G401 (cell line): Measurements from ENCODE around the gene TMX2. TPM values are rescaled to one million over a fixed set of nuclear protein-coding genes. Genes with fewer than 3 reads are reported as not detected.

Experiments used
- DNase-seq: peaks from one replicate; pipeline ENCODE4 v3.0.0-alpha.2; 2015; ENCODE audit warnings: low spot score
- in situ Hi-C: cut with HindIII; loops from 2 replicates; pipeline ENCODE4 v1.10.0; 2016; ENCODE audit warnings: low sequenced_read_pairs, mixed read lengths
- total RNA-seq: library from RNA; depleted of rRNA; stranded (reverse); fragments of >200 nt; shearing (Covaris generic); gene quantifications from 2 replicates; pipeline ENCODE4 v1.2.3, GENCODE V29; 2014

The TMX2 gene
- total RNA-seq, 1 experiment from 2014 or later: 145 TPM

GRCh38 chr11:57762235-57762861, 50.0 kb downstream of the TMX2 start:
- peak; percentile 48 for DNase-seq
- in situ Hi-C loops: no loop called here

DNA sequence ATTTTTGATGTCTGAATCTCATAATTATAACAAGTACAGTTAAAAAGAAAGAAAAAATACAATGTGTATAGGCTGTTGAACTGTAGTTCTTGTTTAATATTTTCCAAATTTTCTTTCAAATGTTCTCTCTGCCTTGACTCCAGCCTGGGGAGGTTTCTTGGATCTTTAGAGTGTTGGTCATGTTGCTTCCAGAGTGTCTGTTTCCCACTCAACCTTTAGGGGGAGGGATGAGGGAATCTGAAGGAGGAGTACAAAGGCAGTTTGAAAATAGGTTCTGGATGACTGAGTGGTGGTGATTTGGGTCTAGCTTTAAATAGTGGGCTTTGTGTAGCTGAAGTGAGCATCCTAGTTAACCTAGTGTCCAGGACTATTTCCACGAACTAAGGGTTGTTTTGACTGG, 51.2 kb downstream of the TMX2 start:
- in situ Hi-C loops: no loop called here
- DNase-seq: peak; percentile 77

GRCh38 chr11:57764021-57764420, 51.6 kb downstream of the TMX2 start:
- in situ Hi-C loops: no loop called here
- no peak for DNase-seq

- in situ Hi-C loops: no loop called here
- DNase-seq: no peak
These were observed 52.2 kb downstream of the TMX2 start for GRCh38 chr11:57764566-57764965.

DNA sequence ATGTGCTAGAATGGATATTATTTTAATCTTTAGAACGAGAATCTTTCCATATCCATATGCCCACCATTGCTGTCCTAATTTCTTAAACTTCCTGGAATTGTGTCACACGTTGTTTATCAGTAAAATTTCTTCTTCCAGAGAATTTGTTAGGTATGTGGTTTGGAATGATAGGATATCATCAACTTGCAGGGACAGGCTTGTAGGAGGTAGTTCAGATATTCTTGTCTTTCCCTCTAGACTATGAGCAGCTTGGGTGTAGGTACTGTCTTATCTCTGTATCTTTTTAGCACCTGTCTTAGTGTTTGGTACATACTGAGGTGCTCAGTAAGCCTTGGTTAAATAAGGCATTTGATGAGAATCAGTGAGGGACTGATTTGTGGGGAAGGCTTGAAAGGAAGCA, 52.6 kb downstream of the TMX2 start:
- no peak for DNase-seq
- in situ Hi-C loops: no loop called here

DNA sequence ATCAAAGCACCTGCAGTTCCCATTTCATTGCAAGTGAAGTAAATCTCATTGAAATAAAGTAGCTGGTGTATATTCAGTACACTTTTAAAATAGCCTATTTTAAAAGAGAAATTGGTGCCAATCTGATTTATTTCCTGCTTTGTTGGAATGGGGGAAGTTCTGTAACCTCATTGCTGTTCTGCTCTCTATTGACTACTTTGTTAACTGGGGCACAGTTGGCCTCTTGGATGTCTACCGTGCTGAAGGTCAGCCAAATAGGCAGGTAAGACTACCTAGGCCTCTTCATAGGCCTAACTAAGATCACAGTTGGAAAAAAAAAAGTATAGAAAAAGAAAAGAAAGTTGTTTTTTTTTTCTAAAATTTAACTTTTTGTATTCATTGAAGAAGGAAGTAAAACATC, 58.4 kb downstream of the TMX2 start:
- DNase-seq: no peak
- in situ Hi-C loops: no loop called here

GRCh38 chr11:57771365-57771764, 59.0 kb downstream of the TMX2 start:
- DNase-seq: no peak
- in situ Hi-C loops: no loop called here

DNA sequence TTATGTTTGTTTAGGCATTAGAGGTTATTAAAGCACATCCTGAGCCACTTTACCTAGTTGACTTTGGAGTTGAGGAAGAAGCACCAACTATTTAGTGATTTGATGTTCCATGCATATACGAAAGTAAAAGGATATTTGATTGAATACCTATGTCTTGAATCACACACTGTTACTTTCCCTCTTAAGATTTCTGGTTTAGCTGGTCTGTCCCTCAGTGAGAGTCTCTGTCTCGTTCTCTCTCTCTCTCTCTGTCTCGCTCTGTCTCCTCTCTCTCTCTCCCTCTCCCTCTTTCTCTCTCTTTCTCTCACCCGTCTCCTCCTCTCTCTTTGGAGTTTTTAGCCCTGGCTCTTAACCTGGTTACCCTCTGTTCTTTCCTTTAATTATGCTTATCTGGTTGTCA, 60.2 kb downstream of the TMX2 start:
- in situ Hi-C loops: no loop called here
- no peak for DNase-seq

GRCh38 chr11:57773026-57773598, 60.7 kb downstream of the TMX2 start:
- DNase-seq: no peak

GRCh38 chr11:57775491-57775890, 63.1 kb downstream of the TMX2 start:
- in situ Hi-C loops: no loop called here
- DNase-seq: no peak

More at GRCh38 chr11:57773026-57773598, 60.7 kb downstream of the TMX2 start:
- in situ Hi-C loops: no loop called here

GRCh38 chr11:57776031-57776521, 63.7 kb downstream of the TMX2 start:
- in situ Hi-C loops: no loop called here
- DNase-seq: no peak

DNA sequence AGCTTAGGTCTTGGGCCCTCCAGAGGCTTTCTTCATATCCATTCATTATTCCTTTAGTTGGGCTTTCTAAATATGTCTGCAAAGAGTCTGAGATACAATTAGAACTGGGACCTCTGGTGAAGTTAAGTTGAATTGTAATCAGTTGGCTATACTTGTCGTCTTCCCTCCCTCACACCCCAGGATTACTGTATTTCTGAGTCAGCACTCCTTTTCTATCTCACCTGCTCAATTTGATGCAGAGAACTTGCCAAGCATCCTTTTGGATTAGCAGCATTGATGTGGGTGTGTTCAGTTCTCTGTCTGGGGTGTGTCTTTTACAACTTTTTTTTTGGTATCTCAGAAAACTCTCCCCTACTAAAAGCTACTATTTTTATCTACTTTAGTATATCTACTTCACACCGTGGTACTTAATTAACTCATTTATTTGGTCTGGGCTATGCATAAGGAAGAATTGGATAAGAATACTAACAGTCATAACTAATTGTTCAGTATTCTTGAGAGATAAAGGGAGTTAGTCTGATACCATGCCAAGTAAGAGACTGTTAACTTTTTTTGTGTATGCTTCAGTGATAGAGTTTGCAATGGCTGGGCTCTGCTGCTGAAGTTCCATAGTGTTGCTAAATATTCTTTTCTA, 64.3 kb downstream of the TMX2 start:
- DNase-seq: no peak
- in situ Hi-C loops: no loop called here

DNA sequence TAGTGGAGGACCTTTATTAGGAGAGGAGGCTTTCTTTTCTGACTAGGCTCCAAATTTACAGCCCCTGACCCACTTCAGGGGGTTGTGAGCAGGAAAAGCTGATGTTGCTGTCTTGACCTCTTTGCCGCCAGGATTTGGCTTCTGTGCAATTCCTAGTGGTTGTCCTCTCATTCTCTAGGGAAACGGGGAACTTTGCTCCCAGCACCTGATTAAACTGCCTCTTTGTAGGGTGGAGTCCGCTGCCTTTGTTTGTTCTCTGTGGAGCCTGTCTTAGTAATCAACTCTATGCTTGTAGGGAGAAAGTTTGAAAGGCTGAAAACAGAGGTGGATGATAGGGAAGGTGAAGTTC, 65.5 kb downstream of the TMX2 start:
- in situ Hi-C loops: no loop called here
- no peak for DNase-seq

GRCh38 chr11:57778318-57779037, 66.1 kb downstream of the TMX2 start:
- peak; percentile 79 for DNase-seq

DNA sequence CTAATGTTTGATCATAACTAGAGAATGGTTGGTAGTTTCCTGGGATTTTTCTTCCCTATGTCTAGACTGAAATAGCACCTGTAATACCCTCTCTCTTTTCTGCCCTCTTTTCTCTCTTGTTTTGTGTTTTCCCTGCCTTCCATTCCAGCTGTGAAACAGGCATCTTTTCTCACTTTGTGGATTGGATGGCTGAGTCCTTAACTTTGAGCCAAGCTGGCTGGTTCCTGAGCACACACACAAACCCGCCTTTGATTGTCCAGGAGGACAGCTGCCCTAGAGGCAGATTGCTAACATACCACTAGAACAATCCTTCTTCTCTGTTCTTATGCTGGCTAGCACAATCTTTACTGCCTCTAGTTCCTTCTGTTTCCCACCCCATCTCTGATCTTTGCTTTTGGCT, 66.9 kb downstream of the TMX2 start:
- in situ Hi-C loops: no loop called here
- peak; percentile 22 for DNase-seq

More at GRCh38 chr11:57778318-57779037, 66.1 kb downstream of the TMX2 start:
- in situ Hi-C loops: no loop called here

GRCh38 chr11:57781529-57781943, 69.1 kb downstream of the TMX2 start:
- DNase-seq: no peak
- in situ Hi-C loops: no loop called here

- no peak for DNase-seq
- in situ Hi-C loops: no loop called here
These were observed 72.7 kb downstream of the TMX2 start for GRCh38 chr11:57785072-57785471.

DNA sequence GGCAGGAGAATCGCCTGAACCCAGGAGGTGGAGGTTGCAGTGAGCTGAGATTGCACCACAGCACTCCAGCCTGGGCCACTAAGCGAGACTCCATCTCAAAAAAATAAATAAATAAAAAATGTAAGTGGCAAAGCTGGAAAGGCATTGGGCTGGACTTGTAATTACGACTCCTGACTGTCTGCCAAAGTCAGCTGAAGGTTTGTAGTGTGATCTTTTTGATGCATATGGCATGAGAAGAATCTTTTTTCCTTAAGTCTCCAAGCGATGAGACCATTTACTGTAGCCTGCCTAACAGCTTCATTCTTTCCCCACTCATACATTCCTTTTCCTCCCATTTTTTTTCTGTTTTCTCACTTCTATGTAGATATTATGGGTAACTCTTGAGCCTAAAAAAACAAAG, 74.0 kb downstream of the TMX2 start:
- in situ Hi-C loops: no loop called here
- DNase-seq: no peak

GRCh38 chr11:57787006-57787604, 74.7 kb downstream of the TMX2 start:
- DNase-seq: no peak
- in situ Hi-C loops: no loop called here
